ENCODE measurements around the gene TET3.
A peak's percentile ranks its signal among the peaks of the same experiment; 100 is the strongest.

The TET3 gene

DNA sequence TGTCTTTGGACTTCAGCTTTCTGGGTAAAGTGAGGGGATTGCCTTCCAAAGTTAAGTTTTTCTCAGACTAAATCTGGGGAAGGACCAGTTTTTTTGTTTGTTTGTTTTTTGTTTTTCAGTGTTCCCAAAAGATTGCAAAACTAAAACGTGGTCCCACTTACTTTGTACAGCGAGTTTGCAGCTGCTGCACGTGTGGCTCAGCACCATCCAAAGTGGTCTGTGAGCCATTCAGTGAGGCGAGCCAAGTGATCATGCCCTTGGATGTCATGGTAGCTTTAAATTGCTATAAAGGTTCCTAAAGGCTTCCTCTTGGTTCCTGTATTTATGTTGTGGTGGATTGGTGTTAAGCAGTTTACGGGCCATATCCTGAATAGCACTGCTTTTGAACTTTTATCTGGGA lies 23.0 kb downstream of the TET3 start:
- no peak for DNase-seq

DNA sequence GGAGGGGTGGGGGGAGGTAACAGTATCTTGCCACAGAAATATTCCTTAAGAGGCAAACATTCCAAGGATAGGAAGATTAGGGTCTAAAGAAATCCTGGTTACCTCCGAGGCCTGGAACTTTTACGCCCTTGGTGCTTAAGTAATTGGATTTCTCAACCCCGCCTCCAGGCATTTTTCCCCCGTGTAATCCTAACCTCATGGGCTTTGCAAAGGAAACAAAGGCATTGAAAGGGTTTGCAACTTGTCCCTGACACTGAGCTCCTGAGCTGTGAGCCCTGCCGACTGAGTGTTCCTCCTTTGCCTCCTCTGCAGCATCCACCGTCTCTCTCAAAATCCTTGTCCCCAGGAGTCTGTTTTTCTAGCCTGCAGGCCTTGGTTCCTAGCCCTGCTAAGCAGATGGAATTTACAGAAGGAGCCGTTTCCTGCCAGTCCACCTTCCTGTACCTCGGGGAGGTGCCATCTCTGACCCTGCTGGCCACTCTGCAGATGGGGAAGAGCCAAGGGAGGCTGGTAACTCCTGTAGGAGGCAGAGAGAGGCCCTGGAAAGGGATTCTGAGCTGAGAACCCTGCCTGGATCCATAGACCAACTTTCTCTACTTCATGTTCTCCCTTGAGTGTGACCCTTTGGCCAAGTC lies 24.2 kb downstream of the TET3 start:
- DNase-seq = no peak

DNA sequence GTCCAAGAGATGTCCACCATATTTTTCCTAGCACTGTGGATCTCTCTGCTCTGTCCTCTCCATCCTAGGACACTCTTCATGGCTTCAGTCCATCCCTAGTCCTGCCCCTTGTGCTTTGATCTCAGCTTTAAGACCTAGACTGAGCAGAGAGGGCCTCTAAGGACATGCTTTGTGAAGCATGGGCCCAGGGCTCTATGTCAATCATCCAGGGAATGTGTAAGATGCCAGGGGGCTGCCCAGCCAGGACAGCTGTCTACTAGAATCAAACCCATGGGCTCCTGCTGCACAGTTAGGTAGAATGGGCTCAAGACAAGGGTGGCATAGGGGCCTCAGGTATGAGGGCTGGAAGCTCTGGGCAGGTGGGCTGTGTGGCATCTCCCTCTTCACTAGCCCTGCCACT lies 24.9 kb downstream of the TET3 start:
- no peak for DNase-seq

DNA sequence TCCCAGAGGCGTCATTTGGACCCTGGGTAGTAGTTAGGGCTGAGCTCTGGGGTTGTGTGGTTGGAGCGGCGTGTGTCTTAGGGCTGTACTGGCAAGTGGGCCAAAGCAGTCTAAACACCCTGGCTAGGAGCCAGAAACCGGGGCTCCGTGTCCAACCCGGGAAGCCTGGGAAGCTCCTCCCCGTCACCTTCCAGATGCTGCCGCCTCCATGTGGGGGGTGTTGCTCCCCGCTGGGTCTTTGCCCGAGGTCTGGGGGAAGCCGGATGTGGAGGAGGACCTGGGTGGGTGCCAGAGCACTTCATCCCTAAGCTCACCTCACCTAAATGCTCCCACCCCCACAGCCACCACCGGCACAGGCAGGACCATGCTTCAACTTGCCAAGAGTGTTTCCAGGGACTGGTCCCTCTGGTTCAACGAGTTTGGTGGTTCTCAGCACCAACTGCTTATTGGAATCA lies 25.4 kb downstream of the TET3 start:
- no peak for DNase-seq

DNA sequence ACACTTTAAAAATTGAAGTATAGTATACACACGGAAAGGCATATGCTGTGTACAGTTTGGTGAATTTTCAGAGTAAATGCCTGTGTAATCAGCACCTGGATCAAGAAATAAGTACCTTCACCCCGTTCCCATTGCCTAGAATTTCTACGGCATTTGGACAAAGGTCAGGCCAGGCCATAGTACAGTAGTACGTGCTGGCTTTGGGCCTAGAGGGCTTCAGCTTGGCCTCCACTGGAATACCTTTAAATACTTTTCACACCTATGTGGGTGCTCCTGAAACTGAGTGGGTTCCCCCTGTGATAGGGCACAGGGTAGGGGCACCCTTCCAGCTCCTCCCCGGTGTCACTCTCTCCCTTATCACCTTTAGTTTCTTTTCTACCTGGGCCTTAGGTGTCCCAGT lies 26.5 kb downstream of the TET3 start:
- DNase-seq = no peak

DNA sequence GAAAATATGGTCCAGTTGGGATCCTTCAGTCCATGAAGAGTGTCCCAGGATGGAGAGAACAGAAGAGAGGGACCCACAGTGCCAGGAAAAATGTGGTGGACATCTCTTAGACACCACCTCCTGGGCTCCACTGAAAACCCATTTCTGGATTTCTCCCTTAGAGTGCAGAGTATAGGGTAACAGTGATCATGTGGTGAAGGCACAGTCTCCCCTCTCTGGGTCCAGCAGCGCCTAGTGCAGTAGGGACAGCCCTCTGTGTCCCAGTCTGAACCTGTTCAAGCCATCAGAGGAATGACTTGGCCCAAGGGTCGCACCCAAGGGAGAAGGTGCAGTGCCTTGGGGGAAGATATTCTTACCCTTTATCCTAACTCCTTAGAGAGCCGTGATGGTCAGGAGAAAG lies 30.1 kb downstream of the TET3 start:
- no peak for DNase-seq

DNA sequence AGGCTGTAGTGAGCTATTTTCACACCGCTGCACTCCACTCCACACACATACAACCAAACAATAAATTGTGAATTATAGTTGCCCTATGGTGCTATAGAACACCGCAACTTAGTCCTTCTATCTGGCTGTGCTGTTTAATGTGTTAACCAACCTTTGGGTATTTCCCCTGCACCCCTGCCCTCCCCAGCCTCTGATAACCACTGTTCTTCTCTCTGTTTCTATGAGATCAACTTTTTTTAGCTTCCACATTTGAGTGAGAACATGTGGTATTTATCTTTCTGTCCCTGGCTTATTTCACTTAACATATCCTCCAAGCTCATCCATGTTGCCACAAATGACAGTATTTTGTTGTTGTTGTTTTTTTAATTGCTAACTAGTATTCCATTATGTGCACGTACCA lies 32.5 kb downstream of the TET3 start:
- DNase-seq = no peak

DNA sequence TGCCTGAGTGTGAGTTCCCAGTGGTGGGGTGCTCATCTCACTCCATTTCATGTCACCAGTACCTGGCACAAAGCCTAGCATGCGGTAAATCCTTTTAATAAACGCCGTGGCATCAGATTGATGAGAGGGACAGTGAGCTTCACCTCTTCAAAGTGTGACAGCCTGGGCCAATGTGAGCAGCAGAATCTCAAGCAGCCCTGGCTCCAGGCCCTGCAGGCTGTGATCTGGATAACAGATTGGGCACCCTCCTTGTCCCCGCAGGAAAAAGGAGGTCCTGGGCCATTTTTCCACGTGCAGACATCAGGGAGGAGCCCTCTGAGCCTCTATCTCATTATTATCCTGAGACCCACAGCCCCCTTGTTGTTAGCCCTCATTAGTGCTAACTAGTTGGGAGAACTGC lies 34.8 kb downstream of the TET3 start:
- DNase-seq = no peak

DNA sequence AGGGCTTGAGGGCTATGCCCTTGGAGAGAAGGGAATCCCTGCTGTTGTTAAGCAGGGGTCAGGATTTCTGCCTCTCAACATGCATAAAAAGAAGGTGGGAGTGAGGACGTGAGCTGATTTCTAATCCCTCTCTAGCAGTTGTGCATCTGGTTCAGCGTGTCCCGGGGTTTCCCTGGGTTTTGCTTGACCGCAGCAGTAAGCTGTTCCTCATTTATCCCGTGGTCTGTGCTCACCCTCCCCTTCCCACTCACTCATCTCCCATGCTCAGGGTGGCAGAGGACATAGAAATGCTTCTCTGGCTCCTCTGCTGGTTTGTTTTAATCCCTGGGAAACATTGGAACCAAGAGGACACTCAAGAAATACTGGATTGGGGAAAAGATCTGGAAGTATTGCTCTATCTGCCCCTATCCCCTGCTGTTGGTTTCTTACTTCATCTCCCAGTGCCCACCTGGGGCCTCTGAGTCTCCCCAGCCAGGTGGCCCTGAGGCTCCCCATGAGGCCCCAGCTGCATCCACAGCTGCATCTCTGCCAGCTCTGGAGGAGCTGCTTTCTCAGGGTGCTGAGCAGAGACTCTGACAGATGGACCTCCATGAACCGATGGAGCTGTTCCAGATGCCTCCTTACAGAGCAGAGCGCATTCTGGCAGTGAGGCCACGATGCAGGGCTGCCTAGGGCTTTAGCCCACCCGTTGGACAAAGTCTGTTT lies 36.1 kb downstream of the TET3 start:
- DNase-seq = no peak

DNA sequence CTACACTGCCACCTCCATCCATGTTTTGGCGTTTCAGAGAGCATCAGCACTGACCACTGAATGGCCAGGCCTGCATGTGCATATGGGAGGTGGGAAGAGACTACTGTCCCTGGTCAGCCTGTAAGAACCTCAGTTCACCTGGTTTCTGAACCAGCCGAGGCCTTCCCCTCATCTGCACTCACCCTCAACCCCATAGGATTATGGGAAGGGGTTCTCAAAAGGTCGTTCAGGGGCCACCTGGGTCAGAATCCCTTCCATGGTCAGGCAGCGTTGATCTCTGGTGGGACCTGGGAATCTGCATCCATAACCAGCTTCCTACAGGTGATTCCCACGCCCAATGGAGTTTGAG lies 36.7 kb downstream of the TET3 start:
- no peak for DNase-seq

DNA sequence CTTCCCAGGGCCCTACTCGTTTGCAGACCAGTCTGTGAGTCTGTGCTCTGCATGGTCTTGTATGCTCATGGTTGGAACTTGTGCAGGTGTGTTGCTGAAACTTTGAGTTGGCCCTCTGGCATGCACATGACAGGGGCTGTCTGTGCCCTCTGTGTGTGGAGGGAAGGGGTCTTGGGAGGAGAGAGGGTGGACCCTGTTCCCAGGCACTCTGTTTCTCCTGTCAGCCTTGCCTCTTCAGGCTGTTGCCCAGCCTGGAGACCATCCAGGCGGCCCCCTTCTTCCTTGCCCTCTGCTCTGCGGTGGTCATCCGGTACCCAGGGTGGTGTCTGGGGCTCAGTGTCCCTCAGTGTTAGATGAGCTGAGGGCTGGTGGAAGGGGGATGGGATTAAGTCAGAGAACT lies 39.5 kb downstream of the TET3 start:
- DNase-seq = no peak

DNA sequence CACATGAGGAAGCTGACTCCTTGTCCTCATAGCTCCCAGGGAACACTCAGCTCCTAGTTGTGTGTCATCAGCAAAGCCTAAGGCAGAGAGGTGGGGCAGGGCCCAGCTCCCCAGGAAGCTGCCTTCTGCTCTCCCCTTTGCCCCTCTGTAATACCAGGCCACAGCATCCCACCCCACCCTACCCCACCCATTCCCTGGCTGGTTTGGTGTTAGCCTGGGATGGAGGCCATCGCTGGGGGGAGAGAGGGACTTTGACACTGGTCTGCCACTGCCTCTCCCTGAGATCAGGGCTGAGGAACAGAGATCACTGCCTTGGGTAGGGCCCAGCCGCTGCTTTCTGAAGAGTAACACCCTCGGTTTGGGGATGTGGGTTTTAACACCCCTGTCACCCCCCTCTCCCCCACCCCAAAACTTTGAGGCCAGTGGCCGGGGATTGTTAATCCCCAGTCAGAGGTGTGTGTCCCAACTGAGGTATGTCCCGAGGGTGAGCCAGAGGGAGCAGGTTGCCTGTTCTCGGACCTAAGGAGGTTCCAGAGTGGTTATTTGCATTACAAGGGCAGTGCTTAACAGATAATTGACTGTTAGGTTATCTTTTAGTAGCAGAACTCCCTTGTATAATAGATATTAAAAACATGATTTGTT lies 41.4 kb downstream of the TET3 start:
- DNase-seq = peak; percentile 13

DNA sequence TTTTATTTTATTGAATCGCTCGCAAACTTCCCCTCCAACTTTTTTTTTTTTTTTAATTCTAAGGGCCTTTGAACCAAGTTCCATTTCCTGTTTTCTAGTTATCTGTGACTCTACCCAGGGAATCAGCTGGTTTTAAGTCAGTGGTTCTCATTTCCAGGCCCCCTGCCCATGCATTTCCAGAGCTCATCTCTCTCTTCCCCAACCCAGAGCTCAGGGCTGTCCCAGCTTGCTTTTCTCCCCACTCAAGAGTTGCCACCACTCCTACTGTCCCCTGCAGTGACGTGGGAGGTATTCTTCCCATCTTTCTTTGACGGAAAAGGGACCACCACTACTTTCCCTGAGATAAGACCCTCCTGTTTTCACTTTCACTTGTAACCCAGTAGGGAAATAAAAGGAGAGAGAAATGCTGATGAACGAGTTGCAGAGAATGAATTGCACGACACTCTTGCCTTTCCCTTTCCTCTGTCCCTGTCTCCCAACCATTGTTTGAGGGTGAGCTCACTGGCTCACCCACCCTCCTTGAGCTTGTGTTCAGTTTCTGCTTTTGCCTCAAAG lies 42.1 kb downstream of the TET3 start:
- DNase-seq = no peak

DNA sequence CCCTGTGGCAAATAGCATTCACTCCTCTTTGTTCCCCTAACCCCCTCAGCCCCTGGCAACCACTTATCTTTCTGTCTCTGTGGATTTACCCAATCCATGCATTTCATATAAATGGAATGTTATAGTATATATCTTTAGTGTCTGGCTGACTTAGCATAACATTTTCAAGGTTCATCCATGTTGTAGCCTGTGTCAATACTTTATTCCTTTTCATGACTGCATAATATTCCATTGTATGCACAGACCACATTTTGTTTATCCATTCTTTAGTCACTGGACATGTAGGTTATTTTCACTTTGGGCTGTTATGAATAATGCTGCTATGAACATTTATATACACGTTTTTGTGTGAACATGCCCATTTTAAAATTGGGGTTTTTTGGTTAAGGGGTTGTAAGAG lies 42.8 kb downstream of the TET3 start:
- no peak for DNase-seq

DNA sequence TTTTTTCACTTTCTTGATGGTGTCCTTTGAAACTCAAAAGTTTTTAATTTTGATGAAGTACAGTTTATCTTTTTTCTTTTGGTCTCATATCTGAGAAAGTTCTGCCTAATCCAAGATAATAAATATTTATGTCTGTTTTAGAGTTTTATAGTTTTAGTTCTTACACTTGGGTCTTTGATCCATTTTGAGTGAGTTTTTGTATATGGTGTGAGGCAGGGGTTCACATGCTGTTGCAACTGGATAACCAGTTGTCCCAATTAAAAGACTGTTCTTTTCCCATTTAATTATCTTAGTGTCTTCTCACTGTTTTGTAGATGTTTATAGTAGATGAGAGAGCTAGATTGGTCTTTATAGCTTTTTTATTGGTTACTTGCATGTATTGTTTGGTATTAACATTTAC lies 43.6 kb downstream of the TET3 start:
- no peak for DNase-seq

DNA sequence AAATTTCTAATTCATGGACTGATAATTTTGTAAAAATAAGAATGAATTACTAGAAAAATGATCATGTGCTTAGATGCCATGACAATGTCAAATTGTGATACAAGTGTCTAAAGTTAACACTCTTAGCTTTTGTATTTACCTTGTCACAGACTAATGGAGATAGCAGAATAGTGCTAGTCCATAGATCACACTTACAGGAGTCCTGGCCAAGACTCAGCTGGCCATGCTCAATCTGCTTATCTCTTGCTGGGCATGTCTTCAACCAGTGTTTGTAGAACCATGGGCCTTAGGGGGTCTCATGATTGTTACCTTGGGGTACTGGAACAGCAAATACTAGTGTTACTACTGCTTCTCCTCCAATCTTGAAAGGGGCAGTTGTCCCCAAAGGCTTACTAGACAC lies 44.0 kb downstream of the TET3 start:
- DNase-seq = no peak

DNA sequence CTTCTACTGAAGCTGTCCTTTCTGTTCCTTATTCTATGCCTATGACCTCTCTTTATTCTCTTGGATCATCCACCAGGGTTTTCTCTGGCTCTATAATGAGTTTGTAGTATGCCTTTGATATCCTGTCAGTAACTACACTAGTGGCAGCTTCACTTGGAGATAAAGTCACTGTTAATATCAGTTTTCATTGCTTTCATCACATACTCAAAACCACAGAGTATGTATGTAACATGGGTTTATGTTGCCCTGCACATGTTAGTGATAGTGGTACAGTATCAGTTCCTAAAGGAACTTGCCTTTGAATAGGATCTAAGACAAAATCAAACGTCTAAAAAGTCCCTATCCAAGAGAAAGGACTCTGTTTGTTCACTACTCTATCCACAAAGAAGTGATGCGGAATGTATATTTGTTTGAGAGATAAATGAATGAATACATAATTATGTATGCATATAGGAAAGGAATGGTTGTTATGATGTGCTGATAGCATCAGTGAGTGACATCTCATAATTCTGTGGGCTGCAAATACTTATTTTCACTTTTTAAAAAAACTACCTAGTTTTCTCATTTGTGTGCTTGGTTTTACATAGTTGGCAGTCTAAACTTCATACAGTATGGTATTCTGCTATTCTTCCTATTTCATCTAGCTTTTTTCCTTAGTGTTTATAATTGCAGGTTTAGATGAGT lies 45.1 kb downstream of the TET3 start:
- DNase-seq = no peak

DNA sequence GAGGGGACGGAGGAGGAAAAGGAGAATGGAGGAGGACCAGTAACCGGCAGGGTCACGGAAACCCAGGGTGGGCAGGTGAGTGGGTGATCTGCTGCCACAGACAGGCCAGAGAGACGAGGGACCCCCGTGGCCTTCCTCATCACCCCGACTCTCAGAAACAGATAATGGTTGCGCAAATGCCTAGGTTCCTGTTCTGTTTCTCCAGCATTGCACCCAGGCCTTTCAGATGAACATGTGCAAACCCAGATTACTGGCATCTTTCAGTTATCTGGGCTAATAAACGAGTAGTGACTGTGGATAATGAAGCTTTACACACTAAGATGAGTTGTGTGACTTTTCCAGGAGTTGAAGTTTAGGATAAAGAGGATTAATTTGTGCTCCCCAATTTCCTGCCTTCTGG lies 46.5 kb downstream of the TET3 start:
- no peak for DNase-seq

DNA sequence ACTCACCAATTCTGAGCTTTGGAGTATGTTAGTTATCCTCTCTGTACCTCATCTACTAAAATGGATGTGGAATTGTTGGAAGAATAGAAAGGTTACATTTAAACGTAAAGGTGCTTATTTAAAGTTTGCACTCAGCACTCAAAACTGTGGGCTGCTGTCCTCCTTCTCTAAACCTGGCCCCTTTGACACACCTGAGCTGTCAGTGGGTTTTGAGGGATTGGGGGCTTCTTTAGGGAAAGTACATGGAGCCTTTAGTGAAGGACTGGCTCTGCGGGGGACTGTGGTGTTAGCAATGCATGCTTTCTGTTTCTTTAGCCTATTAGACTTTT lies 47.2 kb downstream of the TET3 start:
- no peak for DNase-seq

DNA sequence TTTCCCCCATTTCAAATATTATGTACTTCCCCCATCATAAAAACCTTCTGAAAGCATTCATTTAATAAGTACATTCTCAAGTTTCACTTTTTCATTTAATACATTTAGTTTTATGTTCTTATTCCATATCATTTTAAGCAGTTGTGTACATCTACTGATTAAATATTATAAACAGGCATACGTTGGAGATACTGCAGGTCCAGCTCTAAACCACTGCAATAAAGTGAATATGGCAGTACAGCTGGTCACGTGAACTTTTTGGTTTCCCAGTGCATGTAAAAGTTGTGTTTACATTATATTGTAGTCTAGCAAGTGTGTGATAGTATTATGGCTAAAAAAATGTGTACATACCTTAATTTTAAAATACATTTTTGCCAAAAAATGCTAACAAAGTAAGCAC lies 48.7 kb downstream of the TET3 start:
- DNase-seq = no peak

Measured in CD4-positive, alpha-beta T cell treated with Interleukin-17A for 1 hour (primary cell).